ENCODE measurements around the gene PDZRN3.

The PDZRN3 gene

GRCh38 chr3:73623346-73623745 is 1.4 kb downstream of the PDZRN3 start:
- no peak for DNase-seq (ENCODE audit: low read depth in 2 of 2)

GRCh38 chr3:73622091-73622805 is 2.5 kb downstream of the PDZRN3 start:
- DNase-seq (ENCODE audit: low read depth in 2 of 2): no peak

GRCh38 chr3:73621388-73621787 is 3.4 kb downstream of the PDZRN3 start:
- DNase-seq (ENCODE audit: low read depth in 2 of 2): no peak

- no peak for DNase-seq (ENCODE audit: low read depth in 2 of 2)
Measured at GRCh38 chr3:73618461-73618860, 6.3 kb downstream of the PDZRN3 start.

- no peak for DNase-seq (ENCODE audit: low read depth in 2 of 2)
Measured at GRCh38 chr3:73616056-73616455, 8.7 kb downstream of the PDZRN3 start.

- peak in 1 of 2 experiments; percentile 69 for DNase-seq (ENCODE audit: low read depth in 2 of 2)
Measured at GRCh38 chr3:73614419-73614818, 10.3 kb downstream of the PDZRN3 start.

- no peak for DNase-seq (ENCODE audit: low read depth in 2 of 2)
Measured at GRCh38 chr3:73611176-73611575, 13.6 kb downstream of the PDZRN3 start.

- no peak for DNase-seq (ENCODE audit: low read depth in 2 of 2)
Measured at GRCh38 chr3:73610493-73610892, 14.2 kb downstream of the PDZRN3 start.

GRCh38 chr3:73609655-73610054 is 15.1 kb downstream of the PDZRN3 start:
- DNase-seq (ENCODE audit: low read depth in 2 of 2): no peak

- DNase-seq (ENCODE audit: low read depth in 2 of 2): no peak
Measured at GRCh38 chr3:73609315-73609641, 15.5 kb downstream of the PDZRN3 start.

- no peak for DNase-seq (ENCODE audit: low read depth in 2 of 2)
Measured at GRCh38 chr3:73608456-73609314, 16.1 kb downstream of the PDZRN3 start.

- no peak for DNase-seq (ENCODE audit: low read depth in 2 of 2)
Measured at GRCh38 chr3:73605861-73606260, 18.9 kb downstream of the PDZRN3 start.

GRCh38 chr3:73605412-73605811 is 19.3 kb downstream of the PDZRN3 start:
- DNase-seq (ENCODE audit: low read depth in 2 of 2): peak in 1 of 2 experiments; percentile 86

- peak; percentile 94 to 96 for DNase-seq (ENCODE audit: low read depth in 2 of 2)
Measured at GRCh38 chr3:73604451-73604850, 20.3 kb downstream of the PDZRN3 start.

GRCh38 chr3:73603762-73604171 is 21.0 kb downstream of the PDZRN3 start:
- peak; percentile 81 to 87 for DNase-seq (ENCODE audit: low read depth in 2 of 2)

GRCh38 chr3:73602170-73602569 is 22.6 kb downstream of the PDZRN3 start:
- peak; percentile 96 for DNase-seq (ENCODE audit: low read depth in 2 of 2)

GRCh38 chr3:73601481-73601880 is 23.3 kb downstream of the PDZRN3 start:
- no peak for DNase-seq (ENCODE audit: low read depth in 2 of 2)

- no peak for DNase-seq (ENCODE audit: low read depth in 2 of 2)
Measured at GRCh38 chr3:73601011-73601410, 23.7 kb downstream of the PDZRN3 start.

- DNase-seq (ENCODE audit: low read depth in 2 of 2): peak; percentile 96 to 98
Measured at GRCh38 chr3:73600293-73600938, 24.3 kb downstream of the PDZRN3 start.

GRCh38 chr3:73599605-73600004 is 25.1 kb downstream of the PDZRN3 start:
- DNase-seq (ENCODE audit: low read depth in 2 of 2): no peak

- no peak for DNase-seq (ENCODE audit: low read depth in 2 of 2)
Measured at GRCh38 chr3:73597476-73597875, 27.3 kb downstream of the PDZRN3 start.
